Astrocyte of the hippocampus (primary cell): ENCODE measurements around the gene STK35.

ENCODE experiments used
- DNase-seq: peaks from one replicate; pipeline ENCODE4 v3.0.0; 2011; ENCODE audit warnings: low read depth, low spot score

Gene STK35

GRCh38 chr20:2133318-2134183 is 31.9 kb downstream of the STK35 start:
- DNase-seq = peak; percentile 63

- no peak for DNase-seq
Observed at GRCh38 chr20:2135013-2135412, 33.4 kb downstream of the STK35 start.

GRCh38 chr20:2136275-2136674 is 34.6 kb downstream of the STK35 start:
- DNase-seq = no peak

GRCh38 chr20:2137552-2138201 is 36.0 kb downstream of the STK35 start:
- DNase-seq = peak; percentile 56

GRCh38 chr20:2138396-2138795 is 36.8 kb downstream of the STK35 start:
- DNase-seq = no peak

- no peak for DNase-seq
Observed at GRCh38 chr20:2139250-2139649, 37.6 kb downstream of the STK35 start.

- no peak for DNase-seq
Observed at GRCh38 chr20:2139736-2140135, 38.1 kb downstream of the STK35 start.

- DNase-seq = no peak
Observed at GRCh38 chr20:2140561-2140960, 38.9 kb downstream of the STK35 start.

GRCh38 chr20:2141600-2142575 is 40.3 kb downstream of the STK35 start:
- DNase-seq = no peak

GRCh38 chr20:2142649-2143048 is 41.0 kb downstream of the STK35 start:
- no peak for DNase-seq

- DNase-seq = no peak
Observed at GRCh38 chr20:2143594-2143993, 42.0 kb downstream of the STK35 start.

- no peak for DNase-seq
Observed at GRCh38 chr20:2144850-2145249, 43.2 kb downstream of the STK35 start.

GRCh38 chr20:2145376-2145775 is 43.7 kb downstream of the STK35 start:
- DNase-seq = no peak

- DNase-seq = no peak
Observed at GRCh38 chr20:2146080-2146867, 44.6 kb downstream of the STK35 start.

- DNase-seq = peak; percentile 26
Observed at GRCh38 chr20:2149507-2149906, 47.9 kb downstream of the STK35 start.

GRCh38 chr20:2150660-2151059 is 49.0 kb downstream of the STK35 start:
- DNase-seq = no peak

GRCh38 chr20:2151858-2152281 is 50.2 kb downstream of the STK35 start:
- DNase-seq = peak; percentile 54

- no peak for DNase-seq
Observed at GRCh38 chr20:2152317-2152716, 50.7 kb downstream of the STK35 start.

- DNase-seq = no peak
Observed at GRCh38 chr20:2153326-2153725, 51.7 kb downstream of the STK35 start.

GRCh38 chr20:2156224-2156623 is 54.6 kb downstream of the STK35 start:
- DNase-seq = no peak
